ENCODE data around the gene GSTP1.

The GSTP1 gene

GRCh38 chr11:67632175-67632981 is 48.8 kb downstream of the GSTP1 start:
- DNase-seq: no peak

GRCh38 chr11:67632982-67633755 is 49.6 kb downstream of the GSTP1 start:
- DNase-seq: no peak

- no peak for DNase-seq
Observed at GRCh38 chr11:67633758-67634365, 50.2 kb downstream of the GSTP1 start.

DNA sequence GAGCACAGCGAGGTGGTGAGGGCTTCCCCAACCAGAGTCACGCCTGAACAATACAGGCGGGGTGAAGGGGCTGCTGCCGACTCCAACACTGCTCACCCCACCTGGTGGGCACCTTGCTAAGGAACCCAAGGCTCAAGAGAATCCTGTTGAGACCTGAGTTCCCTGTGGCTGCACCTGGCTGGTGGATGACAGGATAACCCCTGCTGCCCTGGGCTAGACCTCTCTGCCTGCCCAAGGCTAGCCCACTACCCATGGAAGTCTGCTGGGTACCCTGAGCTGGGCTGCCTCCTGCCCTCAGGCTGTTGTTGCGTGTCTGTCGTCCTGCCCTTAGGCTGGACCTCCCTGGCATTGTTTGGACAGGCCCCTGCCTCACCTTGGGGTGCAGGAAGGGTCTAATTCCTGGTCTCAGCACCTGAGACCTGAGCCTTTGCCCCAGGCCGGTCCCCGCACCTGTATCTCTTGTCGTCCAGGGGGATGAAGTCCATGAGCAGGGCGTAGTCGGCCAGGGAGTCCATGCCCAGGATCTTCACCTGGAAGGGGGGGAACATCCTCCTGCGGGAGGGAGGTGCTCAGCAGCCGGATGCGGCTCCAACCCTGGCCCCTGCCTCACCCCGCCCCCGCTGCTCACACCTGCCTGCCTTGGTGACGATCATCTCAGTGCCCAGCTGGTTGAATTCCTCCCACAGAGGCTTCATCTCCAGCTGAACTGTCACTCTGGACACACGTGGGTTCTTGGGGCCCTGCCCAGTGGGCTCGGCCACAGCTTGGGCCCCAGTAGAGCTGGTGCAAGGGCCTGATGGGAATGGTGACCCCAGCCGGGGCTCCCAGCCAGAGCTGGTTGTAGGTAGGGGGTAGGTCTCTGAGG is 51.0 kb downstream of the GSTP1 start:
- DNase-seq: no peak

DNA sequence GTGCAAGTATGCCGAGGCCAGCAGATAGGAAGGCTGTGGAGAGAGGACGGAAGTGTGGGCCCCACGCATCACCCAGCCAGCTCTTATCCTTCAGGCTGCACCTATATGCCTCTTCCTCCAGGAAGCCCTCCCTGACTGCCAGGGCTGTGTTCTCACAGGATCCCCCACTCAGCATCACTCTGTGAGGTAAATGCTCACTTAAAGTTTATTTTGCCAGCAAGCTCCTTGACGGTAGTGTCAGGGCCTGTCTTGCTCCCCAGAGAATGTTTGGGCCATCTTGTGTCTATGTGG is 51.6 kb downstream of the GSTP1 start:
- DNase-seq: no peak
